Endodermal cell (in vitro differentiated cells): ENCODE data around the gene ATXN7L1. TPM values are rescaled to one million over a fixed set of nuclear protein-coding genes. Genes with fewer than 3 reads are reported as not detected.
A peak's percentile ranks its signal among the peaks of the same experiment; 100 is the strongest.

ENCODE experiments used
- DNase-seq: peaks from one replicate; pipeline ENCODE4 v3.0.0-alpha.2; 2017
- H3K27ac ChIP-seq: 2 replicates; pipeline ENCODE4 v1.5.1; 2013; ENCODE audit warnings: mild to moderate bottlenecking, low read depth, low read length, moderate library complexity
- H3K27me3 ChIP-seq: 2 replicates; pipeline ENCODE4 v1.6.1; 2013; ENCODE audit warnings: mild to moderate bottlenecking, low read length, moderate library complexity; ENCODE audit not compliant: insufficient read depth, control insufficient read depth, poor library complexity, severe bottlenecking
- H3K36me3 ChIP-seq: 2 replicates; pipeline ENCODE4 v1.7.0; 2013; ENCODE audit warnings: mild to moderate bottlenecking, low read length, moderate library complexity; ENCODE audit not compliant: control insufficient read depth, insufficient read depth
- H3K4me1 ChIP-seq: one replicate; pipeline ENCODE4 v1.7.0; 2013; ENCODE audit warnings: low read length; ENCODE audit not compliant: control insufficient read depth, insufficient read depth
- H3K4me3 ChIP-seq: 2 replicates; pipeline ENCODE4 v1.5.1; 2013; ENCODE audit warnings: mild to moderate bottlenecking, low read length, moderate library complexity
- H3K9ac ChIP-seq: 2 replicates; pipeline ENCODE4 v1.6.1; 2013; ENCODE audit warnings: mild to moderate bottlenecking, low read length, moderate library complexity; ENCODE audit not compliant: poor library complexity, severe bottlenecking; ENCODE audit errors: extremely low read depth
- H3K9me3 ChIP-seq: 2 replicates; pipeline ENCODE4 v1.6.1; 2013; ENCODE audit warnings: mild to moderate bottlenecking, low read length, moderate library complexity; ENCODE audit not compliant: control insufficient read depth
- H3K27ac Mint-ChIP-seq: 2 replicates; pipeline ENCODE4 v1.8.0; 2020; ENCODE audit warnings: mixed read lengths
- H3K27me3 Mint-ChIP-seq: 2 replicates; pipeline ENCODE4 v1.8.0; 2021; ENCODE audit warnings: mild to moderate bottlenecking, mixed read lengths; ENCODE audit not compliant: insufficient read depth
- H3K36me3 Mint-ChIP-seq: 2 replicates; pipeline ENCODE4 v1.8.0; 2020; ENCODE audit warnings: low read depth, mixed read lengths
- H3K4me1 Mint-ChIP-seq: 2 replicates; pipeline ENCODE4 v1.8.0; 2020; ENCODE audit warnings: mixed read lengths
- H3K4me3 Mint-ChIP-seq: 2 replicates; pipeline ENCODE4 v1.8.0; 2020; ENCODE audit warnings: mild to moderate bottlenecking, moderate library complexity, mixed read lengths
- H3K9me3 Mint-ChIP-seq: 2 replicates; pipeline ENCODE4 v1.8.0; 2020; ENCODE audit warnings: mild to moderate bottlenecking, mixed read lengths
- WGBS, 2 experiments: methylation state at CpG; one replicate each; pipeline versions ENCODE4 v1.1.5 to v1.1.7; 2013; ENCODE audit warnings: missing lambda C conversion rate in 2 of 2, mixed read lengths in 1 of 2; ENCODE audit not compliant: insufficient coverage in 1 of 2, insufficient read length in 1 of 2; 5-methylcytosine and 5-hydroxymethylcytosine counted together
- total RNA-seq, 2 donors: library from RNA; stranded (reverse); fragmentation: NEBNext Ultra II Directional in 1 of 2; extraction: Animal tissue kit (Norgen Biotek cat#: 25700) in 1 of 2; gene quantifications; 2 replicates in 1 of 2; 3 replicates in 1 of 2; pipeline ENCODE4 v1.2.1, GENCODE V29; 2021
- TF ChIP-seq, protein P1 (sequence below): fragments of 200-600 bp; sonication (generic); conservative IDR thresholded peaks from 2 replicates; pipeline ENCODE4 v1.5.0; 2021; ENCODE audit warnings: antibody characterized with exemption, mild to moderate bottlenecking

Gene ATXN7L1
- total RNA-seq, 2 donors from 2014 or later = 16.9 to 30.4 TPM

DNA sequence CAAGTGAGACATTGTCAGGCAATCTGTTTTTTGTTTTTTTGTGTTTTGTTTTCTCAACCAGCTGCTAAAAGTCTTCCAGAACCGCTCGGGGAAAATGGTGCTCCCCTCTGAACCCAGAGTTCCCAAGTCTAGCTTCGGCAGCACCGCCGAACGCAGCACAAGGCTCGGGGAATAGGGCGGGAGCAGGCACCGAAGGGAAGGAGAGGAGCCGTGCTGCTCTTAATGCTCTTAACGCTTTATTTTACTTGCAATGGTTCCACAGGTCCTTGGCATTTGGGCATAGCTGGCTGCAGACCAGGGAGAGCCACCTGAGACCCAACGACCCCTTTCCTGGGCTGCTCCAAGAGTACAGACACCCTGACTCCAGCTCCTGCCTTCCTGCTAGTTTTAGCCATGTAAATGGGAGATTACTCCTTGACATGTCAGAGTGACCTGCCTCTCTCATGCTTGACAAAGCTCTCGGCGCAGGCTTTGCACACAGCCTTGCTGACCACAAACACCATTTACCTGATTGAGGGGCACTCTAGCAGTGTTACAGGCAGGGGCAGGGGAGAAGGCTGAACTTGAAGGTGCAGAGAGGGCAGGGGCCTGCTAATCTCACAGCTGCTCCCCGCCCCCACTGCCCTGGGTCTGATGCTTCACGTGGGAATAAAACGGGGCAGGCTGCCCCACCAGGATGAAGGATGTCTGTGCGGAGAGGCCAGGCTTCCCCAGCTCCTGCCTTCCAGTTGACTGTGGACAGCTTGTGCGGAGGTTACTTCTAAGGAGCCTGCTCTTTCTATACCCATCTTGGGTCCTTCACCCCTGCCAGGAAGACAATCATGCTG is 236.5 kb downstream of the ATXN7L1 start:
- peaks cover 32% of the 10 kb centered on the region for H3K4me1 ChIP-seq
- H3K9ac ChIP-seq = no peak overlapping the region
- H3K27ac Mint-ChIP-seq = peak overlapping the region; percentile 81
- WGBS, 2 experiments = 25 to 44% methylated on average over 14 to 19 of the region's 19 CpGs
- peak overlapping the region; percentile 83 for H3K27ac ChIP-seq
- peak; percentile 81 for DNase-seq
- TF ChIP-seq, protein P1, sequence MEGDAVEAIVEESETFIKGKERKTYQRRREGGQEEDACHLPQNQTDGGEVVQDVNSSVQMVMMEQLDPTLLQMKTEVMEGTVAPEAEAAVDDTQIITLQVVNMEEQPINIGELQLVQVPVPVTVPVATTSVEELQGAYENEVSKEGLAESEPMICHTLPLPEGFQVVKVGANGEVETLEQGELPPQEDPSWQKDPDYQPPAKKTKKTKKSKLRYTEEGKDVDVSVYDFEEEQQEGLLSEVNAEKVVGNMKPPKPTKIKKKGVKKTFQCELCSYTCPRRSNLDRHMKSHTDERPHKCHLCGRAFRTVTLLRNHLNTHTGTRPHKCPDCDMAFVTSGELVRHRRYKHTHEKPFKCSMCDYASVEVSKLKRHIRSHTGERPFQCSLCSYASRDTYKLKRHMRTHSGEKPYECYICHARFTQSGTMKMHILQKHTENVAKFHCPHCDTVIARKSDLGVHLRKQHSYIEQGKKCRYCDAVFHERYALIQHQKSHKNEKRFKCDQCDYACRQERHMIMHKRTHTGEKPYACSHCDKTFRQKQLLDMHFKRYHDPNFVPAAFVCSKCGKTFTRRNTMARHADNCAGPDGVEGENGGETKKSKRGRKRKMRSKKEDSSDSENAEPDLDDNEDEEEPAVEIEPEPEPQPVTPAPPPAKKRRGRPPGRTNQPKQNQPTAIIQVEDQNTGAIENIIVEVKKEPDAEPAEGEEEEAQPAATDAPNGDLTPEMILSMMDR = no peak
- peaks cover 72% of the 10 kb centered on the region for H3K4me1 Mint-ChIP-seq
- peaks cover 6% of the 10 kb centered on the region for H3K36me3 ChIP-seq
- H3K36me3 Mint-ChIP-seq = peaks cover 38% of the 10 kb centered on the region
- peak overlapping the region; percentile 57 for H3K4me3 Mint-ChIP-seq
- H3K9me3 Mint-ChIP-seq = no peaks in the 10 kb centered on the region
- no peaks in the 10 kb centered on the region for H3K27me3 ChIP-seq
- H3K9me3 ChIP-seq = no peaks in the 10 kb centered on the region
- H3K27me3 Mint-ChIP-seq = no peaks in the 10 kb centered on the region
- no peak overlapping the region for H3K4me3 ChIP-seq

DNA sequence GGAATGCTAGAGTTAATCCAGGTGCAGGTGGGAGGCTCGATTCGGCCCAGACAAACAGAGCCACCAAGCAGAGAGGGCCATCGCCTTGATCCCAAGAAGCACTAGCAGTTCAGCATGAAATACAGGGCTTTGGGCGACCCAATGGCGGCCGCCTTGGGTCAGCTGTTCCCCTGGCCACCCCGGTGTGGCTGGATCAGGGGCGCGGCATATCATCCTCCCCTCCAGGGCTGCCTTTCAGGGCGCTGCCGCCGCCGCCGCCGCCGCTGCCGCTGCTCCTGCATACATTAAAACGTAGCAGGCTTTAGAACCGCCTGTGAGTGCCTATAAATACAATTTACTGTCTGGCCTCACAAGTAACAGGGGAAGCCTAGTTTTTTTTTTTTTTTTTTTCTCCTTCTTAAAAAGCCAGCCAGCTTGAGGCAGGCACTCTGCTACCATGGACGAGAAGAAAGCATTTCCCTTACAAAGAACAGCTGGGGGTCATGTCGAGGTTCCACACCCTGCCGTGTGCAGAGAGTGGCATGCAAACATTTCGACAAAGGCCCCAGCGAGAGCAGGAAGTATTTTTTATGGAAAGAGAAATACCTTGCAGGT is 237.4 kb downstream of the ATXN7L1 start:
- Histone ChIP-seq H3K9ac (no peak overlapping the region), H3K4me3 (peak overlapping the region; percentile 63), H3K4me1 (peaks cover 29% of the 10 kb centered on the region), H3K27ac (peak overlapping the region; percentile 83), H3K27me3 (no peaks in the 10 kb centered on the region), H3K36me3 (peaks cover 11% of the 10 kb centered on the region), H3K9me3 (no peaks in the 10 kb centered on the region)
- Mint-ChIP-seq H3K36me3 (peaks cover 42% of the 10 kb centered on the region), H3K9me3 (no peaks in the 10 kb centered on the region), H3K27ac (peak overlapping the region; percentile 81), H3K4me1 (peaks cover 63% of the 10 kb centered on the region), H3K27me3 (no peaks in the 10 kb centered on the region), H3K4me3 (peak overlapping the region; percentile 57)
- WGBS, 2 experiments = 9 to 10% methylated on average over 7 to 24 of the region's 24 CpGs
- peak; percentile 88 for DNase-seq
- TF ChIP-seq, protein P1 = no peak

DNA sequence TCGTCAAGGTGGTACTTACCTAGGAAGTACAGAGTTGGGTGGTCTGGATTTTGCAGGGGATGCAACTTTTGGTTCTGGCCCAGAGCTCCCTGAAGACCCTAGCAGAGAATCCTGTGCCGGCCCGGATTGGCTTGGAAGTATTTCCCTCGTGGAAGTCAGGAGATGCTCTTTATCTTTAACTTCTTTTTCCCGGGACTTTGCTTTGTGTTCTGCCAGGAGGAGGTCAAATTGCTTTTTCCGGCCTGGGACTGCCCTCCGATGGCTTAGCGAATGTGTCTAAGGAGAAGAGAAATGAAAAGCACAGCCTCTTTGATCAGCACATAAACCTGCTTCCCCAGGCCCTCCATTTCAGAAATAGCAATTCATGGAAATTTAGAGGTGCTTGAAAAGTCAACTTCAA is 238.1 kb downstream of the ATXN7L1 start:
- H3K27ac ChIP-seq = peak overlapping the region; percentile 83
- TF ChIP-seq, protein P1 = no peak

More for the DNA sequence above, 238.1 kb downstream of the ATXN7L1 start:
- Mint-ChIP-seq H3K9me3 (no peaks in the 10 kb centered on the region), H3K4me3 (peak overlapping the region; percentile 57), H3K36me3 (peaks cover 47% of the 10 kb centered on the region), H3K27me3 (no peaks in the 10 kb centered on the region), H3K27ac (peak overlapping the region; percentile 81), H3K4me1 (peaks cover 57% of the 10 kb centered on the region)
- Histone ChIP-seq H3K9ac (no peak overlapping the region), H3K27me3 (no peaks in the 10 kb centered on the region), H3K4me1 (peaks cover 26% of the 10 kb centered on the region), H3K36me3 (peaks cover 17% of the 10 kb centered on the region), H3K4me3 (peak overlapping the region; percentile 63), H3K9me3 (no peaks in the 10 kb centered on the region)
- WGBS, 2 experiments = 17 to 33% methylated on average over 5 to 8 of the region's 8 CpGs
- peak; percentile 74 for DNase-seq
